B cell (primary cell): Measurements from ENCODE around the gene EXOC6B. TPM values are rescaled to one million over a fixed set of nuclear protein-coding genes. Genes with fewer than 3 reads are reported as not detected.

ENCODE experiments used
- ATAC-seq: fragments of 200-7000 bp; cut with Tn5 transposase; one replicate; pipeline ENCODE4 v1.10.0; 2021; ENCODE audit warnings: low read depth, mild to moderate bottlenecking, moderate number of reproducible peaks, moderate library complexity
- CTCF ChIA-PET: fragments of 350-600 bp; sonication (Branson Sonifier 250); formaldehyde crosslinking; loops from one replicate; lab custom pipeline; 2021; ENCODE audit warnings: antibody characterized with exemption, inconsistent platforms; lab: Charles Lee
- POLR2A ChIA-PET: fragments of 350-600 bp; sonication (Branson Sonifier 250); formaldehyde crosslinking; loops from one replicate; lab custom pipeline; 2021; ENCODE audit warnings: antibody characterized with exemption; lab: Charles Lee
- DNase-seq: peaks from one replicate; pipeline ENCODE4 v3.0.0; 2013
- H2AFZ ChIP-seq: 2 replicates; pipeline ENCODE4 v1.6.1; 2012; ENCODE audit warnings: mild to moderate bottlenecking, low read depth, low read length; ENCODE audit not compliant: insufficient read depth, poor library complexity, severe bottlenecking
- H3K27ac ChIP-seq, 2 donors: 1 replicate in 1 of 2; 2 replicates in 1 of 2; pipeline ENCODE4 v1.5.1; 2012 to 2013; ENCODE audit warnings: low read length in 2 of 2, mild to moderate bottlenecking in 2 of 2, moderate library complexity in 1 of 2
- H3K27me3 ChIP-seq, 4 experiments: fragments of 200-600 bp in 1 of 4; sonication (generic) in 1 of 4; replicated peaks in 1 of 4; 1 replicate in 2 of 4; 2 replicates in 2 of 4; pipeline versions ENCODE4 v1.6.1 to v1.7.0; 2013 to 2016; ENCODE audit warnings: low read length in 3 of 4, mild to moderate bottlenecking in 2 of 4, mixed read lengths in 1 of 4, moderate library complexity in 1 of 4; ENCODE audit not compliant: insufficient read depth in 4 of 4, control insufficient read depth in 3 of 4; ENCODE audit errors: control extremely low read depth in 1 of 4
- H3K36me3 ChIP-seq, 2 experiments: replicated peaks in 1 of 2; 1 replicate in 1 of 2; 2 replicates in 1 of 2; pipeline versions ENCODE4 v1.6.1 to v1.7.1; 2013; ENCODE audit warnings: low read length in 1 of 2; ENCODE audit not compliant: insufficient read depth in 2 of 2, control insufficient read depth in 1 of 2; ENCODE audit errors: control extremely low read depth in 1 of 2, extremely low read depth in 1 of 2
- H3K4me1 ChIP-seq, 2 donors: fragments of 200-600 bp in 1 of 2; sonication (generic) in 1 of 2; 1 replicate in 1 of 2; 2 replicates in 1 of 2; pipeline versions ENCODE4 v1.5.1 to v1.6.1; 2013 to 2017; ENCODE audit warnings: low read length in 2 of 2; ENCODE audit not compliant: control insufficient read depth in 2 of 2, insufficient read depth in 2 of 2
- H3K4me2 ChIP-seq: replicated peaks from 2 replicates; pipeline ENCODE3; 2012; ENCODE audit warnings: mild to moderate bottlenecking, low read depth, low read length; ENCODE audit not compliant: poor library complexity, severe bottlenecking
- H3K4me3 ChIP-seq, 5 experiments: fragments of 200-600 bp in 1 of 5; sonication (generic) in 1 of 5; 1 replicate in 3 of 5; 2 replicates in 2 of 5; pipeline versions ENCODE4 v1.5.1 to v1.7.0; 2011 to 2016; ENCODE audit warnings: low read length in 4 of 5, mild to moderate bottlenecking in 4 of 5, low read depth in 2 of 5, control low read depth in 1 of 5, moderate library complexity in 1 of 5; ENCODE audit not compliant: insufficient read depth in 1 of 5; ENCODE audit errors: control extremely low read depth in 1 of 5, extremely low read depth in 1 of 5
- H3K79me2 ChIP-seq: fragments of 200-600 bp; sonication (generic); one replicate; pipeline ENCODE4 v1.6.0; 2016; ENCODE audit warnings: low read length; ENCODE audit not compliant: control insufficient read depth, insufficient read depth
- H3K9ac ChIP-seq: fragments of 200-600 bp; sonication (generic); 2 replicates; pipeline ENCODE4 v1.6.1; 2017; ENCODE audit warnings: mild to moderate bottlenecking, low read length, moderate library complexity
- H3K9me3 ChIP-seq, 3 donors: one replicate each; pipeline versions ENCODE4 v1.6.1 to v1.7.1; 2013; ENCODE audit warnings: low read length in 2 of 3; ENCODE audit not compliant: control insufficient read depth in 2 of 3, insufficient read depth in 1 of 3; ENCODE audit errors: control extremely low read depth in 1 of 3
- H4K20me1 ChIP-seq: 2 replicates; pipeline ENCODE4 v1.6.0; 2012; ENCODE audit warnings: mild to moderate bottlenecking, low read length; ENCODE audit not compliant: insufficient read depth, control insufficient read depth, poor library complexity, severe bottlenecking
- H3K27ac Mint-ChIP-seq: one replicate; pipeline ENCODE4 v1.8.0; 2021; ENCODE audit warnings: mixed read lengths
- H3K27me3 Mint-ChIP-seq: one replicate; pipeline ENCODE4 v1.8.0; 2021; ENCODE audit warnings: mixed read lengths
- H3K4me1 Mint-ChIP-seq: one replicate; pipeline ENCODE4 v1.8.0; 2021; ENCODE audit warnings: mixed read lengths
- H3K4me3 Mint-ChIP-seq: one replicate; pipeline ENCODE4 v1.8.0; 2021; ENCODE audit warnings: mixed read lengths
- H3K9me3 Mint-ChIP-seq: one replicate; pipeline ENCODE4 v1.8.0; 2022; ENCODE audit warnings: mixed read lengths; ENCODE audit not compliant: insufficient read depth
- CTCF ChIP-seq: fragments of 200-600 bp; IDR thresholded peaks from one replicate; pipeline ENCODE4 v1.8.0; 2022; ENCODE audit warnings: antibody characterized with exemption, mild to moderate bottlenecking
- EZH2 ChIP-seq: IDR thresholded peaks from 2 replicates; pipeline ENCODE4 v1.6.1; 2012; ENCODE audit warnings: borderline replicate concordance, low read depth, mild to moderate bottlenecking, moderate library complexity, low read length; ENCODE audit not compliant: insufficient read depth, poor library complexity, severe bottlenecking
- WGBS: methylation state at CpG from one replicate; pipeline ENCODE4 v1.1.5; 2013; ENCODE audit warnings: missing lambda C conversion rate; ENCODE audit not compliant: insufficient coverage; 5-methylcytosine and 5-hydroxymethylcytosine counted together
- intact Hi-C: fragments of 100-400 bp; cut with micrococcal nuclease; formaldehyde crosslinking; loops from one replicate; pipeline ENCODE4 v1.10.0; 2022
- polyA plus RNA-seq: library from polyadenylated mRNA; depleted of rRNA; stranded (reverse); fragments of >200 nt; gene quantifications from 2 replicates; pipeline ENCODE4 v1.2.3, GENCODE V29; 2012
- total RNA-seq, 2 donors: library from RNA; stranded (reverse); fragments of 120-200 nt in 1 of 2; gene quantifications; 1 replicate in 1 of 2; 2 replicates in 1 of 2; pipeline versions ENCODE4 v1.2.3 to v1.2.4, GENCODE V29; 2013 to 2022

EXOC6B gene
- total and polyA plus RNA-seq, 2 donors (not counting 1 experiment from before 2014, with no cell fraction given), result 4.8 to 22.6 TPM

GRCh38 chr2:72544554-72544953 is 281.3 kb downstream of the EXOC6B start:
- no peak overlapping the region for H3K4me2 ChIP-seq
- TF ChIP-seq CTCF (no peak), EZH2 (no peak)
- no peaks in the 10 kb centered on the region for H3K9me3 ChIP-seq
- H4K20me1 ChIP-seq, result no peaks in the 10 kb centered on the region
- H3K27me3 ChIP-seq, result no peaks in the 10 kb centered on the region
- no peak overlapping the region for H3K9ac ChIP-seq
- H3K9me3 Mint-ChIP-seq, result peaks cover 4% of the 10 kb centered on the region
- H3K36me3 ChIP-seq, result no peaks in the 10 kb centered on the region
- no peak overlapping the region for H3K4me3 ChIP-seq
- DNase-seq, result no peak
- H3K27ac ChIP-seq, result no peak overlapping the region
- H2AFZ ChIP-seq, result no peak overlapping the region
- no peaks in the 10 kb centered on the region for H3K4me1 Mint-ChIP-seq
- no peak overlapping the region for H3K4me3 Mint-ChIP-seq
- POLR2A ChIA-PET, result no interaction called here
- no peaks in the 10 kb centered on the region for H3K4me1 ChIP-seq
- H3K27ac Mint-ChIP-seq, result no peak overlapping the region
- no peaks in the 10 kb centered on the region for H3K27me3 Mint-ChIP-seq
- ATAC-seq, result no peak
- CTCF ChIA-PET, result no interaction called here
- no peaks in the 10 kb centered on the region for H3K79me2 ChIP-seq
- intact Hi-C loops, result no loop called here

- H3K4me1 ChIP-seq, result no peaks in the 10 kb centered on the region
- H3K79me2 ChIP-seq, result no peaks in the 10 kb centered on the region
- WGBS, result no CpG with 5 or more reads among the region's 3 CpGs
- no peak overlapping the region for H3K4me3 ChIP-seq
- H3K36me3 ChIP-seq, result no peaks in the 10 kb centered on the region
- Mint-ChIP-seq H3K4me3 (no peak overlapping the region), H3K27ac (no peak overlapping the region), H3K9me3 (peaks cover 4% of the 10 kb centered on the region), H3K27me3 (no peaks in the 10 kb centered on the region), H3K4me1 (no peaks in the 10 kb centered on the region)
- no peak overlapping the region for H3K27ac ChIP-seq
- ATAC-seq, result no peak
- TF ChIP-seq CTCF, result no peak
- TF ChIP-seq EZH2, result no peak
- POLR2A ChIA-PET, result no interaction called here
- no peaks in the 10 kb centered on the region for H3K27me3 ChIP-seq
- H3K4me2 ChIP-seq, result no peak overlapping the region
- H4K20me1 ChIP-seq, result no peaks in the 10 kb centered on the region
- no peak overlapping the region for H3K9ac ChIP-seq
- no peaks in the 10 kb centered on the region for H3K9me3 ChIP-seq
- no peak for DNase-seq
- intact Hi-C loops, result no loop called here
- H2AFZ ChIP-seq, result no peak overlapping the region
- CTCF ChIA-PET, result no interaction called here
Observed at GRCh38 chr2:72543497-72544216, 282.2 kb downstream of the EXOC6B start.
